ENCODE measurements around the gene KCNC1. TPM values are rescaled to one million over a fixed set of nuclear protein-coding genes. Genes with fewer than 3 reads are reported as not detected.

Gene KCNC1
- total and polyA plus RNA-seq, 4 donors = 0.54 TPM; not detected in 3

DNA sequence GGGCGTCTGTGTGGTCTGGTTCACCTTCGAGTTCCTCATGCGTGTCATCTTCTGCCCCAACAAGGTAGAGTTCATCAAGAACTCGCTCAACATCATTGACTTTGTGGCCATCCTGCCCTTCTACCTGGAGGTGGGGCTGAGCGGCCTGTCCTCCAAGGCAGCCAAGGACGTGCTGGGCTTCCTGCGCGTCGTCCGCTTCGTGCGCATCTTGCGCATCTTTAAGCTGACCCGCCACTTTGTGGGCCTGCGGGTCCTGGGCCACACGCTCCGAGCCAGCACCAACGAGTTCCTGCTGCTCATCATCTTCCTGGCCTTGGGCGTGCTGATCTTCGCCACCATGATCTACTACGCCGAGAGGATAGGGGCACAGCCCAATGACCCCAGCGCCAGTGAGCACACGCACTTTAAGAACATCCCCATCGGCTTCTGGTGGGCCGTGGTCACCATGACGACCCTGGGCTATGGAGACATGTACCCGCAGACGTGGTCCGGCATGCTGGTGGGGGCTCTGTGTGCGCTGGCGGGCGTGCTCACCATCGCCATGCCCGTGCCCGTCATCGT, 37.3 kb downstream of the KCNC1 start:
- Histone ChIP-seq H3K4me1 (ENCODE audit: control insufficient read depth in 4 of 4, insufficient read depth in 4 of 4, low read length in 3 of 4) (peaks cover 3 to 15% (median 13%) of the 10 kb centered on the region in 4 donors), H3K27me3 (ENCODE audit: control insufficient read depth in 4 of 4, insufficient read depth in 4 of 4, low read length in 3 of 4) (no peaks in the 10 kb centered on the region), H3K4me3 (ENCODE audit: low read depth in 1 of 3, low read length in 3 of 3) (no peak overlapping the region), H3K9me3 (ENCODE audit: control insufficient read depth in 4 of 4, low read length in 3 of 4) (no peaks in the 10 kb centered on the region), H3K36me3 (ENCODE audit: control insufficient read depth in 4 of 4, insufficient read depth in 3 of 4, low read depth in 1 of 4, low read length in 3 of 4) (no peaks in the 10 kb centered on the region), H3K9ac (ENCODE audit: low read depth in 1 of 2, low read length in 2 of 2) (no peak overlapping the region), H3K27ac (ENCODE audit: low read depth in 1 of 2, low read length in 2 of 2) (no peak overlapping the region)
- 96% methylated on average over 37 of the region's 37 CpGs for WGBS
- DNase-seq (ENCODE audit: low spot score) = no peak
- TF ChIP-seq ATF3 (IDR thresholded peaks at IDR 0.05) (no peak), MAX (IDR thresholded peaks at IDR 0.05) (no peak), FOXA2 (IDR thresholded peaks at IDR 0.05) (no peak), HNF4A (conservative IDR thresholded peaks at IDR 0.05) (no peak), TAF1 (conservative IDR thresholded peaks at IDR 0.05) (no peak), EGR1 (IDR thresholded peaks at IDR 0.05; ENCODE audit: low read depth in 2 of 2) (no peak), HNF4G (IDR thresholded peaks at IDR 0.05) (no peak), RAD21 (IDR thresholded peaks at IDR 0.05) (no peak), ZBTB33 (IDR thresholded peaks at IDR 0.05) (no peak), YY1 (IDR thresholded peaks at IDR 0.05) (no peak), SP1 (IDR thresholded peaks at IDR 0.05) (no peak), GABPA (IDR thresholded peaks at IDR 0.05 in 1 of 2, conservative IDR thresholded peaks at IDR 0.05 in 1 of 2) (no peak), REST (IDR thresholded peaks at IDR 0.05) (no peak), FOXA1 (IDR thresholded peaks at IDR 0.05) (no peak), NR2F2 (IDR thresholded peaks at IDR 0.05) (no peak)
- TF ChIP-seq, protein P1, sequence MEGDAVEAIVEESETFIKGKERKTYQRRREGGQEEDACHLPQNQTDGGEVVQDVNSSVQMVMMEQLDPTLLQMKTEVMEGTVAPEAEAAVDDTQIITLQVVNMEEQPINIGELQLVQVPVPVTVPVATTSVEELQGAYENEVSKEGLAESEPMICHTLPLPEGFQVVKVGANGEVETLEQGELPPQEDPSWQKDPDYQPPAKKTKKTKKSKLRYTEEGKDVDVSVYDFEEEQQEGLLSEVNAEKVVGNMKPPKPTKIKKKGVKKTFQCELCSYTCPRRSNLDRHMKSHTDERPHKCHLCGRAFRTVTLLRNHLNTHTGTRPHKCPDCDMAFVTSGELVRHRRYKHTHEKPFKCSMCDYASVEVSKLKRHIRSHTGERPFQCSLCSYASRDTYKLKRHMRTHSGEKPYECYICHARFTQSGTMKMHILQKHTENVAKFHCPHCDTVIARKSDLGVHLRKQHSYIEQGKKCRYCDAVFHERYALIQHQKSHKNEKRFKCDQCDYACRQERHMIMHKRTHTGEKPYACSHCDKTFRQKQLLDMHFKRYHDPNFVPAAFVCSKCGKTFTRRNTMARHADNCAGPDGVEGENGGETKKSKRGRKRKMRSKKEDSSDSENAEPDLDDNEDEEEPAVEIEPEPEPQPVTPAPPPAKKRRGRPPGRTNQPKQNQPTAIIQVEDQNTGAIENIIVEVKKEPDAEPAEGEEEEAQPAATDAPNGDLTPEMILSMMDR (IDR thresholded peaks at IDR 0.05; ENCODE audit: low read depth, low read length, missing input control) = no peak
